GM18873 (cell line): ENCODE results near the gene CSRP1.

Experiments used
- ATAC-seq: cut with Tn5 transposase; IDR thresholded peaks from one replicate; pipeline ENCODE4 v1.9.1; 2021; ENCODE audit warnings: mild to moderate bottlenecking, moderate library complexity, moderate number of reproducible peaks; ENCODE audit not compliant: unreplicated experiment, low FRiP score

CSRP1 gene

GRCh38 chr1:201461645-201462441 is 45.1 kb downstream of the CSRP1 start:
- ATAC-seq: no peak

- no peak for ATAC-seq
Measured at GRCh38 chr1:201460814-201461644, 45.9 kb downstream of the CSRP1 start.

GRCh38 chr1:201459775-201460174 is 47.1 kb downstream of the CSRP1 start:
- no peak for ATAC-seq

GRCh38 chr1:201459052-201459451 is 47.9 kb downstream of the CSRP1 start:
- no peak for ATAC-seq

GRCh38 chr1:201457508-201457960 is 49.4 kb downstream of the CSRP1 start:
- ATAC-seq: no peak

- ATAC-seq: no peak
Measured at GRCh38 chr1:201456499-201457309, 50.2 kb downstream of the CSRP1 start.

- ATAC-seq: no peak
Measured at GRCh38 chr1:201455098-201455497, 51.8 kb downstream of the CSRP1 start.

GRCh38 chr1:201454608-201455007 is 52.3 kb downstream of the CSRP1 start:
- no peak for ATAC-seq

GRCh38 chr1:201452866-201453265 is 54.1 kb downstream of the CSRP1 start:
- ATAC-seq: no peak

- ATAC-seq: no peak
Measured at GRCh38 chr1:201450721-201451291, 56.1 kb downstream of the CSRP1 start.

- no peak for ATAC-seq
Measured at GRCh38 chr1:201448990-201449389, 57.9 kb downstream of the CSRP1 start.

GRCh38 chr1:201447903-201448871 is 58.7 kb downstream of the CSRP1 start:
- ATAC-seq: no peak

GRCh38 chr1:201445310-201445709 is 61.6 kb downstream of the CSRP1 start:
- no peak for ATAC-seq

- ATAC-seq: no peak
Measured at GRCh38 chr1:201444792-201445191, 62.1 kb downstream of the CSRP1 start.

- ATAC-seq: no peak
Measured at GRCh38 chr1:201443747-201444146, 63.2 kb downstream of the CSRP1 start.

- no peak for ATAC-seq
Measured at GRCh38 chr1:201436969-201437368, 70.0 kb downstream of the CSRP1 start.

- ATAC-seq: no peak
Measured at GRCh38 chr1:201436393-201436792, 70.5 kb downstream of the CSRP1 start.

GRCh38 chr1:201434266-201434665 is 72.7 kb downstream of the CSRP1 start:
- no peak for ATAC-seq

GRCh38 chr1:201433609-201434008 is 73.3 kb downstream of the CSRP1 start:
- no peak for ATAC-seq
